Spleen (tissue), 11 donors: ENCODE measurements around the gene IRF2BPL. TPM values are rescaled to one million over a fixed set of nuclear protein-coding genes. Genes with fewer than 3 reads are reported as not detected.

Source experiments
- DNase-seq: peaks from one replicate; pipeline ENCODE4 v3.0.0-alpha.2; 2020
- H3K27ac ChIP-seq, 8 donors: fragments of 200-600 bp; sonication (generic) in 7 of 8; 1 replicate in 4 of 8; 2 replicates in 4 of 8; pipeline versions ENCODE4 v1.5.0 to v1.8.0; 2016 to 2021; ENCODE audit warnings: inconsistent platforms in 4 of 8, mild to moderate bottlenecking in 4 of 8, moderate library complexity in 1 of 8
- H3K27me3 ChIP-seq, 7 donors: fragments of 200-600 bp; sonication (generic) in 6 of 7; replicated peaks in 1 of 7; 1 replicate in 4 of 7; 2 replicates in 3 of 7; pipeline versions ENCODE4 v1.5.0 to v1.8.0; 2016 to 2021; ENCODE audit warnings: inconsistent platforms in 3 of 7, mild to moderate bottlenecking in 1 of 7
- H3K36me3 ChIP-seq, 6 donors: fragments of 200-600 bp; sonication (generic) in 5 of 6; 1 replicate in 4 of 6; 2 replicates in 2 of 6; pipeline versions ENCODE4 v1.5.0 to v1.8.0; 2016 to 2021; ENCODE audit warnings: inconsistent platforms in 2 of 6
- H3K4me1 ChIP-seq, 6 donors: fragments of 200-600 bp; sonication (generic) in 5 of 6; 1 replicate in 3 of 6; 2 replicates in 3 of 6; pipeline versions ENCODE4 v1.5.0 to v1.8.0; 2016 to 2021; ENCODE audit warnings: inconsistent platforms in 3 of 6
- H3K4me3 ChIP-seq, 8 donors: fragments of 200-600 bp; sonication (generic) in 7 of 8; 1 replicate in 4 of 8; 2 replicates in 4 of 8; pipeline versions ENCODE4 v1.5.0 to v1.8.0; 2016 to 2021; ENCODE audit warnings: inconsistent platforms in 4 of 8, mild to moderate bottlenecking in 4 of 8, moderate library complexity in 2 of 8
- H3K9me3 ChIP-seq, 8 donors: fragments of 200-600 bp; sonication (generic) in 7 of 8; 1 replicate in 4 of 8; 2 replicates in 4 of 8; pipeline versions ENCODE4 v1.5.0 to v1.8.0; 2016 to 2021; ENCODE audit warnings: inconsistent platforms in 4 of 8
- CTCF ChIP-seq, 11 experiments: fragments of 200-600 bp in 7 of 11; fragments of 450-650 bp in 4 of 11; sonication (generic) in 4 of 11; IDR thresholded peaks in 8 of 11; conservative IDR thresholded peaks in 3 of 11; 1 replicate in 7 of 11; 2 replicates in 4 of 11; pipeline versions ENCODE4 v1.4.0 to v1.8.0; 2016 to 2021; ENCODE audit warnings: antibody characterized with exemption in 11 of 11, inconsistent platforms in 4 of 11, mild to moderate bottlenecking in 1 of 11
- POLR2A ChIP-seq, 3 donors: fragments of 450-650 bp; IDR thresholded peaks; one replicate each; pipeline ENCODE4 v1.5.1; 2017; ENCODE audit warnings: antibody characterized with exemption in 3 of 3, mild to moderate bottlenecking in 1 of 3
- POLR2AphosphoS5 ChIP-seq, 3 donors: sonication (generic); formaldehyde crosslinking; IDR thresholded peaks; one replicate each; pipeline ENCODE4 v1.5.1; 2017; ENCODE audit warnings: antibody characterized with exemption in 3 of 3
- WGBS, 5 donors: extraction: QIAGEN DNeasy Blood & Tissue Kit in 3 of 5; methylation state at CpG; one replicate each; pipeline versions ENCODE4 v1.1.5 to v1.1.7; 2013 to 2018; 5-methylcytosine and 5-hydroxymethylcytosine counted together
- intact Hi-C: fragments of 100-400 bp; cut with DNase I; formaldehyde crosslinking; loops from one replicate; pipeline ENCODE4 v1.15.0; 2023; ENCODE audit warnings: low total_unique reads
- polyA plus RNA-seq, 3 donors: library from polyadenylated mRNA; stranded (reverse); fragments of 200-250 nt; gene quantifications; one replicate each; pipeline ENCODE4 v1.2.1, GENCODE V29; 2013
- total RNA-seq, 7 donors: library from RNA; depleted of rRNA in 3 of 7; stranded (reverse); fragments of >200 nt in 3 of 7; fragmentation: NEBNext Ultra II Directional in 4 of 7; extraction: Animal tissue kit (Norgen Biotek cat#: 25700) in 4 of 7; gene quantifications; one replicate each; pipeline versions ENCODE4 v1.1.0 to v1.2.1, GENCODE V29; 2016 to 2021
- donor health status: healthy with polysubstance abuse.
- donor health status: DM: no; HTN: no; CAD: no; lungs with moderate emphysema.
- donor health status: DM: no; HTN: no; CAD: no.
- donor health status: Bipolar disorder and iron deficiency.
- donor health status: healthy.
- donor health status: DM: no; HTN: no; CAD: no.
- donor health status: DM: yes; HTN: yes; CAD: no.

The IRF2BPL gene
- total and polyA plus RNA-seq, 10 donors, result 4.1 to 62.7 (median 46.2) TPM

- WGBS, 5 donors, result 77 to 90% (median 84%) methylated on average over 6 to 7 of the region's 7 CpGs
- Histone ChIP-seq H3K4me1 (peaks cover 0 to 19% (median 13%) of the 10 kb centered on the region in 6 donors), H3K27ac (no peak overlapping the region), H3K4me3 (no peak overlapping the region), H3K9me3 (peaks cover 0 to 4% (median 0%) of the 10 kb centered on the region in 8 donors), H3K27me3 (no peaks in the 10 kb centered on the region), H3K36me3 (no peaks in the 10 kb centered on the region)
- TF ChIP-seq POLR2AphosphoS5 (IDR thresholded peaks at IDR 0.05) (no peak), CTCF (IDR thresholded peaks at IDR 0.05 in 8 of 11, conservative IDR thresholded peaks at IDR 0.05 in 3 of 11) (no peak), POLR2A (IDR thresholded peaks at IDR 0.05) (no peak)
- peak; percentile 39 for DNase-seq
- intact Hi-C loops, result no loop called here
Measured at GRCh38 chr14:76976240-76977005, 52.1 kb downstream of the IRF2BPL start.

- H3K9me3 ChIP-seq, result no peaks in the 10 kb centered on the region
- H3K27me3 ChIP-seq, result no peaks in the 10 kb centered on the region
- H3K4me1 ChIP-seq, result peaks cover 0 to 19% (median 13%) of the 10 kb centered on the region in 6 donors
- DNase-seq, result no peak
- TF ChIP-seq CTCF (IDR thresholded peaks at IDR 0.05 in 8 of 11, conservative IDR thresholded peaks at IDR 0.05 in 3 of 11), result no peak
- no peak for TF ChIP-seq POLR2A (IDR thresholded peaks at IDR 0.05)
- no peak for TF ChIP-seq POLR2AphosphoS5 (IDR thresholded peaks at IDR 0.05)
- intact Hi-C loops, result no loop called here
- H3K27ac ChIP-seq, result no peak overlapping the region
- H3K36me3 ChIP-seq, result no peaks in the 10 kb centered on the region
- no peak overlapping the region for H3K4me3 ChIP-seq
- 89 to 98% (median 93%) methylated on average over 4 of the region's 4 CpGs for WGBS, 5 donors
Measured at GRCh38 chr14:76975812-76976211, 52.7 kb downstream of the IRF2BPL start.

GRCh38 chr14:76975051-76975450 lies 53.5 kb downstream of the IRF2BPL start:
- H3K9me3 ChIP-seq, result no peaks in the 10 kb centered on the region
- intact Hi-C loops, result no loop called here
- peaks cover 0 to 19% (median 13%) of the 10 kb centered on the region in 6 donors for H3K4me1 ChIP-seq
- TF ChIP-seq POLR2AphosphoS5 (IDR thresholded peaks at IDR 0.05) (no peak), POLR2A (IDR thresholded peaks at IDR 0.05) (no peak), CTCF (IDR thresholded peaks at IDR 0.05 in 8 of 11, conservative IDR thresholded peaks at IDR 0.05 in 3 of 11) (no peak)
- whole genome bisulfite sequencing, 5 donors, result 68 to 78% (median 72%) methylated on average over 8 of the region's 8 CpGs
- no peaks in the 10 kb centered on the region for H3K27me3 ChIP-seq
- H3K36me3 ChIP-seq, result no peaks in the 10 kb centered on the region
- no peak overlapping the region for H3K27ac ChIP-seq
- no peak overlapping the region for H3K4me3 ChIP-seq
- no peak for DNase-seq

Other genes with a start within 250 kb of the IRF2BPL start
- 10 to 100 TPM; 35.5 to 76.8 (median 60.2) TPM for gene ANGEL1, start 215.8 kb downstream of the IRF2BPL start, total RNA-seq
- 10 to 100 TPM in 2 of 3 donors, 1 to 10 TPM in 1; 7.4 to 21.1 (median 10.5) TPM for gene ANGEL1, start 215.8 kb downstream of the IRF2BPL start, polyA plus RNA-seq
- under 1 TPM in 2 of 7 donors, not detected in 5; 0.32 to 0.43 TPM for gene LRRC74A, start 202.3 kb downstream of the IRF2BPL start, total RNA-seq
- gene LRRC74A, start 202.3 kb downstream of the IRF2BPL start, polyA plus RNA-seq, result under 1 TPM; 0.03 to 0.16 (median 0.04) TPM
- 10 to 100 TPM; 14.9 to 33.8 (median 24.7) TPM for gene CIPC, start 69.5 kb upstream of the IRF2BPL start, total RNA-seq
- gene CIPC, start 69.5 kb upstream of the IRF2BPL start, polyA plus RNA-seq, result 1 to 10 TPM; 4.2 to 9.6 (median 5.1) TPM
- gene ZDHHC22, start 113.1 kb upstream of the IRF2BPL start, total RNA-seq, result not detected
- gene ZDHHC22, start 113.1 kb upstream of the IRF2BPL start, polyA plus RNA-seq, result under 1 TPM in 1 of 3 donors, not detected in 2; 0.02 TPM
- 10 to 100 TPM in 2 of 7 donors, 1 to 10 TPM in 5; 2.8 to 13.4 (median 8.7) TPM for gene TMEM63C, start 153.1 kb upstream of the IRF2BPL start, total RNA-seq
- gene TMEM63C, start 153.1 kb upstream of the IRF2BPL start, polyA plus RNA-seq, result 1 to 10 TPM in 1 of 3 donors, under 1 TPM in 2; 0.20 to 2.4 (median 0.24) TPM
- gene NGB, start 242.5 kb upstream of the IRF2BPL start, total RNA-seq, result not detected
- gene NGB, start 242.5 kb upstream of the IRF2BPL start, polyA plus RNA-seq, result not detected